ENCODE results near the gene TOR4A. TPM values are rescaled to one million over a fixed set of nuclear protein-coding genes. Genes with fewer than 3 reads are reported as not detected.

The TOR4A gene
- polyA plus RNA-seq, 1 donor = 18.4 TPM

DNA sequence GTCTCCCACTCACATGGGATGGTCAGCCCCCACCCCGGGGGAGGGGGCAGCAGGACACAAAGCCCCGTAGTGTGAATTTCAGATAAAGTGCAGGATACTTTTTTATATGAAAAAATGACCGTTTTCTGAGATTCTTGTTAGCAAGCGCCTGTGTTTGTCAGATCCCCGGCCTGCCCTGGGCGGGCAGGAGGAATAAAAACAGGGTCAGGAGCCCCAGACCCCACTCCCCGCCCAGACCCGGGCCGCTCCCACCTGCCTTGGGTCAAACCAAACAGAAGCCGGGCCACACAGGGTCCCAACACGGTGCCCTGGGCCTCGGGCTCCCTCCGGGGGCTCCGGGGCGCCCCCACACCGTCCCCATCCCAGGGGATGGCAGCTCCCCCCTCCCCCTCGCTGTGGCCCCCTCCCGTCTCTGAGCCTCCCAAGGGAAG, 38.1 kb downstream of the TOR4A start:
- no peaks in the 10 kb centered on the region for H3K27me3 ChIP-seq (ENCODE audit: control insufficient read depth, insufficient read depth, low read length)

DNA sequence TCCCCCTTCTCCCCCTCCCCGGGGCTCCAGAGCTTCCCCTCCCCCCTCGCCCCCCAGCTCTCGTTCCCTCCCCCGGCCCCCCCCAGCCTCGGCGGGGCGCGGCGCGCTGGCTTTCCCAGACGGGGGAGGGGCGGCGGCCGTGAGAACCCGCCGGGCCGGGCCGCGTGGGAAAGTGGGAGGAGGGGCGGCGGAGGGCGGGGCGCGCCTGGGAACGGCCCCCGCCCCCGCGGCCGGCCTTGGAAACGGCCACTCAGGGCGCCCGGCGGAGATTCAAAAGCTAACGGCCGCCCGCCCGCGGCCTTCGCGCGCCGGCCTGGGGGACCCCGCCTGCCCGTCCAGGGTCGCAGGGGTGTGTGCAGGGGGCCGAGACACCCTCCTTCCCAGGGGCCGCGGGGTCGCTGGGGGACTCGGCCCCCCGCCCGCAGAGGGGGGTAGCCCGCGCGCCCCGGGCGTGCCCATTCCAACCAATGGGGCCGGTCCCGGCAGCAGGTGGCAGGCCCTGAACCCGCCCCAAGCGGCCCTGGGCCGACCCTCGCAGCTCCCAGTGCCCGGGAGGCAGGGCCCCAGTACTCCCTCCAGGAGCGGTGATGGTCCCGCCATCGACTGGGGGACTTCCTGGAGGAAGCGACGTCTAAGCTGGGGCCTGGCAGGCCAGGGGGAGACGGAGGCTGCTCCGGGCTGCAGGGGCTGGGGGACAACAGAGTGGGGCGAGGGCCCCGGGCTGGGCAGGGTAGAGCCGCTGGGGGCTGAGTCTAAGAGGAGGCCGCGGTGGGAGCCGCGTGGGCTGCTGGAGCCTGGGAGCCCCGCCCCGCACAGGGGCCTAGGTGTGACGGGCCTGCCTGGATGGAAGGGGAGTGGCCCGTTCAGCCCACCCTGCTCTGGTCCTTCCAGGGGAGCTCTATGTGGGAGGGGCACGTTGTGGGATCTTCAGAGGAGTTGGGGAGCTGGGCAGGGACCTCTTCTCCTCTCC, 38.8 kb downstream of the TOR4A start:
- WGBS (ENCODE audit: insufficient coverage, low lambda C conversion rate) = no CpG with 5 or more reads among the region's 83 CpGs
- Histone ChIP-seq H3K9me3 (ENCODE audit: control insufficient read depth, low read depth, low read length) (peaks cover 7% of the 10 kb centered on the region), H3K36me3 (ENCODE audit: control insufficient read depth, insufficient read depth, low read length) (no peaks in the 10 kb centered on the region), H3K27ac (ENCODE audit: low read length) (peak overlapping the region; percentile 97), H3K4me3 (ENCODE audit: low read length) (peak overlapping the region; percentile 42), H3K4me1 (ENCODE audit: control insufficient read depth, insufficient read depth, low read length) (peaks cover 62% of the 10 kb centered on the region), H3K27me3 (ENCODE audit: control insufficient read depth, insufficient read depth, low read length) (no peaks in the 10 kb centered on the region)
- DNase-seq = peak in 1 of 2 donors; percentile 78

More for the DNA sequence above, 38.1 kb downstream of the TOR4A start:
- DNase-seq = no peak
- no CpG with 5 or more reads among the region's 18 CpGs for WGBS (ENCODE audit: insufficient coverage, low lambda C conversion rate)
- Histone ChIP-seq H3K4me1 (ENCODE audit: control insufficient read depth, insufficient read depth, low read length) (peaks cover 63% of the 10 kb centered on the region), H3K4me3 (ENCODE audit: low read length) (peak overlapping the region; percentile 23), H3K27ac (ENCODE audit: low read length) (peak overlapping the region; percentile 97), H3K36me3 (ENCODE audit: control insufficient read depth, insufficient read depth, low read length) (no peaks in the 10 kb centered on the region), H3K9me3 (ENCODE audit: control insufficient read depth, low read depth, low read length) (peaks cover 7% of the 10 kb centered on the region)

DNA sequence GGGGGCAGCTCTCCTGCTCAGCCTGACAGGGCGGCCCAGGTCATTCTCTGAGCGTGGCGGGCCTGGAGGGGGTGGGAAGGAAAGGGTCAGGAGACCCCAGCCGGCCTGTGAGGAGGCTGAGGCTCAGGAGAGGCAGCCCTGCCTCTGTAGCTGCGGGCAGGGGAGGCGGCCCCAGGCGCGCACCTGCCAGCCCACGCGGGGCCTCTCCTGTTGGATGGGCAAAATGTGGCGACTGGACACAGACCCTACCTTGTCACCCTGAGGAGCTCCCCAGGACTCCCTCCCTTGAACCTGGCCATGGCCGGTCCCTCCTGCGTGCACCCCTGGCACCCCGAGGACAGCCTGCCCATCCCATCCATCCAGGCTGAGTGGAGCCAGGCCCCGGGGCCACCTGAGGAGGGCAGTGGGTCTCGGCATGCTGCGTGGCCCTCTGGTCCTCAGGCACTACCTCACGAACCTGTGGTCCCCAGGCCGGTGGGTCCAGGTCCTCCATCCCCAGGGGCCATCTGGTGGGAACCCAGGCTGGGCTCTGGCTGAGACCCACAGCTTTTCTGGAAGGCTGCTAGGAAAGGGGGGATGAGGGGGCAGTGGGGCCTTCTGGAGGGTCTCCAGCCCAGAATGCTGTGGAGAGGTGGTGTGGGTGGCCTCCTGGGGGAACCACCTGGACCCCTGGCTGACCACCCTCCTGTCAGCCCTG, 39.6 kb downstream of the TOR4A start:
- Histone ChIP-seq H3K27ac (ENCODE audit: low read length) (peak overlapping the region; percentile 47), H3K36me3 (ENCODE audit: control insufficient read depth, insufficient read depth, low read length) (no peaks in the 10 kb centered on the region), H3K4me3 (ENCODE audit: low read length) (no peak overlapping the region), H3K9me3 (ENCODE audit: control insufficient read depth, low read depth, low read length) (peaks cover 4% of the 10 kb centered on the region), H3K4me1 (ENCODE audit: control insufficient read depth, insufficient read depth, low read length) (peaks cover 53% of the 10 kb centered on the region), H3K27me3 (ENCODE audit: control insufficient read depth, insufficient read depth, low read length) (no peaks in the 10 kb centered on the region)
- no CpG with 5 or more reads among the region's 19 CpGs for WGBS (ENCODE audit: insufficient coverage, low lambda C conversion rate)
- no peak for DNase-seq

DNA sequence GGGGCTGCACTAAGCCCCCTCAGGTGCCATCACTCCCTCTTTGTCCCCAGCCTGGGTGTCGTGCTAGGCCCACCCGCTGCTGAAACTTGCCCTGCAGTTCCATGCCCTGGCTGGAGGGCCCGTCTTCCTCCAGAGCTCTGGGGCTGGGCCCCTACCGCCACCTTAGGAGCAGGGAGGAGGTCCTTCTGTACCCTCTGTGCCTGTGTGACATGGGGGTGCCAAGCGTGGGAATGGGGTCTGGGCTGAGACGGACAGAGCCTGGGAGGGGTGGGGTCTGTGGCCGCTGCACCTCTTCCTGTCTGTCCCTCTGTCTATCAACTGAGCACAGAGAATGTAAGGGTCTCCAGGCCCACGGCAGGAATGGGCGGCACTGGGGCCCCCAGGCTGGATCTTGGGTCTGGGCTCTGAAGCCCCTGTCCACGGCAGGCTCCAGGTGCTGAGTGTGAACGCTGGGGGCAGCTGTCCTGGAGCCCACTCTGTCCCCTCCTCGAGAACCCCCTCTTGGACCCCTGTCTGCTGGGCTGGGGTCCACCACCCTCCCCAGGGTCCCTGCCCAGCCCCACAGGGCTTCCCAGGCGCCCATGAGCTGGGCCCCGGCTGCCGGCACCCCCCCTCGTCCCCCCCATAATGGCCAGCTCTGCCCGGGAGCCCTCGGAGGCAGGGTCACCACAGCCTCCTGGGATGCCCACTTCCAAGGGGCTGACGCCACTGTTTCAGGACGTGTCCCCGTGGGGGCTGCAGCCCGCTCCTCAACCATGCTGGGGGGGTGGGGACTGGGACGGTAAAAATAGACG, 40.4 kb downstream of the TOR4A start:
- Histone ChIP-seq H3K9me3 (ENCODE audit: control insufficient read depth, low read depth, low read length) (peaks cover 4% of the 10 kb centered on the region), H3K36me3 (ENCODE audit: control insufficient read depth, insufficient read depth, low read length) (no peaks in the 10 kb centered on the region), H3K27me3 (ENCODE audit: control insufficient read depth, insufficient read depth, low read length) (no peaks in the 10 kb centered on the region), H3K27ac (ENCODE audit: low read length) (no peak overlapping the region), H3K4me1 (ENCODE audit: control insufficient read depth, insufficient read depth, low read length) (peaks cover 46% of the 10 kb centered on the region), H3K4me3 (ENCODE audit: low read length) (no peak overlapping the region)
- WGBS (ENCODE audit: insufficient coverage, low lambda C conversion rate) = no CpG with 5 or more reads among the region's 24 CpGs
- DNase-seq = no peak

DNA sequence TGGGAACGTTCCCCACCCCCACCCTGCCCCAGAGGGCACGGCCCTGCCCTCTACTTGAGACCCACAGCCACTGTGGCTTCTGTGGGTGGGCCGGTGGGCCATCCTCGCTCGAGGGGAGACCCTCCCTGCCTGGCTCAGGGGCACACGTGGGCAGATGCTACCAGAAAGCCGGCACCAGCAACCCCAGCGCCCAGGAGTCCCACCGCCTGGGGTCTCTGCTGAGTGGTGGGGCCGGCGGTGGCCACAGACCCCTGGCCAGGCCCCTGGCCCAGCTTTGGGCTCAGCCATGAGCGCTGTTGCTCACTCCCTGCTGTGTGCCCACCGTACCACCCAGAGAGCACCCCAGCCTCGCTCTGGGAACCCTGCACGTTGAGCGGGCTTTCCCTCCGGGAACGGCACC, 41.1 kb downstream of the TOR4A start:
- no peaks in the 10 kb centered on the region for H3K36me3 ChIP-seq (ENCODE audit: control insufficient read depth, insufficient read depth, low read length)
- H3K27me3 ChIP-seq (ENCODE audit: control insufficient read depth, insufficient read depth, low read length) = no peaks in the 10 kb centered on the region
- no peak for DNase-seq
- H3K4me3 ChIP-seq (ENCODE audit: low read length) = no peak overlapping the region
- no peak overlapping the region for H3K27ac ChIP-seq (ENCODE audit: low read length)
- peaks cover 41% of the 10 kb centered on the region for H3K4me1 ChIP-seq (ENCODE audit: control insufficient read depth, insufficient read depth, low read length)
- no CpG with 5 or more reads among the region's 18 CpGs for WGBS (ENCODE audit: insufficient coverage, low lambda C conversion rate)
- H3K9me3 ChIP-seq (ENCODE audit: control insufficient read depth, low read depth, low read length) = peaks cover 7% of the 10 kb centered on the region

DNA sequence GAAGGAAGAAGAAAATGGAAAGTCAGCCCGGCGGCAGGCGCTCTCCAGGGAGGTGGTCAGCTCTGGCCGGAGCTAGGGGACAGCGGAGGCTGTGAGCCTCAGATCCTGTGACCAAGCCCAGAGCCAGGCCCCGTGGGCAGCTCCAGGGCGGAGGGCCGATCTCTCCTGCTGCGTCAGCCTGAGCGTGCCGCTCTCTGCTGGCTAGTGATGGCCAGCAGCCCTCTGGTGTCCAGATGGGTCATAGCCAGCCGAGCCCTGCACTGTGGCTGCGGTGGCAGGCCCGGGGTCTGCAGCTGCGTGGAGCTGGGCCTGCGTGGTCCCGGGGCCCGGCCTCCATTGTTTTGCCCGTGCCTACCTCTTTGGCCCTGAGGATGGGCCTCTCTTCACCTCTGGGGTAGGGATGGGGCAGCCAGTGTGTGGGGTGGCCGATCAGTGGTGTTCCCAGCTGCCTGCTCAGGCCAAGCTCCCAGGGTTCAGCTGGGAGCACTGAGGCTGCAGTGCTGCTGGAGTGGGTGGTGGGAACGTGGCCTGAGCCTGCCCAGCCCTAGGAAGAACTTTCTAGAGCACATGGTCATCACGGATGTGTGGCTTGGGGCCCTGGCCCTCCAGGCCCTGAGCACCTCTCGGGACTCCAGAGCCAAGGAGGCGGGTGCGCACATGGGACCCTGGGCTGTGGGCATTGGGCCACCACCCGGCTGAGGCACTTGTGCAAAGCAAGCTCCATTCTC, 41.6 kb downstream of the TOR4A start:
- Histone ChIP-seq H3K27me3 (ENCODE audit: control insufficient read depth, insufficient read depth, low read length) (no peaks in the 10 kb centered on the region), H3K27ac (ENCODE audit: low read length) (no peak overlapping the region), H3K4me3 (ENCODE audit: low read length) (no peak overlapping the region), H3K36me3 (ENCODE audit: control insufficient read depth, insufficient read depth, low read length) (no peaks in the 10 kb centered on the region), H3K4me1 (ENCODE audit: control insufficient read depth, insufficient read depth, low read length) (peaks cover 35% of the 10 kb centered on the region), H3K9me3 (ENCODE audit: control insufficient read depth, low read depth, low read length) (peaks cover 11% of the 10 kb centered on the region)
- WGBS (ENCODE audit: insufficient coverage, low lambda C conversion rate) = no CpG with 5 or more reads among the region's 26 CpGs
- DNase-seq = no peak

DNA sequence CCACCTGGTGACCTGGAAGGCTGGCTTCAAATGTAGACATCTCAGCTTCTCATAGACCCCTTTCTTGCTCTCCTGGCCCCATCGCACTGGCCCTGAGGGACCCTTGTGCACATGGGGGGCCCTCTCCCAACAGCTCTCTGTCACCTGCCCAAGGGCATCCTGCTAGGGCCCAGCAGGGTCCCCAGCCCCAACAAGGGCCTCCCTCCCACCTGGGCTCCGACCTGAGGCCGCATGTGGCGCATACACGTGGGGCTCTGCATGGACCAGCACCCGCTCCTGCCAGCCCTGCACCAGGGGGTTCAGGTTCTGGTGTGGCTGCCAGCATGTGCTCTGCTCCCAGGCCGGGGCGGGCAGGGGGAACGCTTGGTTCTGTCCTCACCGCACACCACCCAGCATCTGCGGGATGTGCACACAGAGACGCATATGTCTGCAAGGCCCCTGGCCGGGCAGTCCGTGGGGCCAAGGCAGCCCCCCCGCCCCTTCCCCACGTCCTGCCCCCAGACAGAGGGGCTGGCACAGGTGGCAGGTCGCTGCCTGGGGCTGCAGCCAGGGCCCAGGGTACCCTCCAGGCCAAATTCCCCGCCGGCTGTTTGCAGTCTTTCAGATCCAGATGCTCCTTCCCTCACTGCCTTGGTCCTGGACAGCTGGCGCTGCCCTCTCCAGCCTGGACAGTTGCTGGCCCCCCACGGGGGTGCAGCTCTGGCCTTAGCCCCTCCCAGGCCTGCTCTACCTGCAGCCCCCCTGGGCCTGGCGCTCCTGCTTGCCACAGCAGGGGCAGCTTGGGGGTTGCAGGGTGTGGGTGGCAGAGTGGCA, 42.4 kb downstream of the TOR4A start:
- DNase-seq = no peak
- H3K4me3 ChIP-seq (ENCODE audit: low read length) = no peak overlapping the region
- H3K27me3 ChIP-seq (ENCODE audit: control insufficient read depth, insufficient read depth, low read length) = no peaks in the 10 kb centered on the region
- peaks cover 28% of the 10 kb centered on the region for H3K4me1 ChIP-seq (ENCODE audit: control insufficient read depth, insufficient read depth, low read length)
- peaks cover 11% of the 10 kb centered on the region for H3K9me3 ChIP-seq (ENCODE audit: control insufficient read depth, low read depth, low read length)
- WGBS (ENCODE audit: insufficient coverage, low lambda C conversion rate) = no CpG with 5 or more reads among the region's 22 CpGs
- H3K27ac ChIP-seq (ENCODE audit: low read length) = no peak overlapping the region
- H3K36me3 ChIP-seq (ENCODE audit: control insufficient read depth, insufficient read depth, low read length) = no peaks in the 10 kb centered on the region

DNA sequence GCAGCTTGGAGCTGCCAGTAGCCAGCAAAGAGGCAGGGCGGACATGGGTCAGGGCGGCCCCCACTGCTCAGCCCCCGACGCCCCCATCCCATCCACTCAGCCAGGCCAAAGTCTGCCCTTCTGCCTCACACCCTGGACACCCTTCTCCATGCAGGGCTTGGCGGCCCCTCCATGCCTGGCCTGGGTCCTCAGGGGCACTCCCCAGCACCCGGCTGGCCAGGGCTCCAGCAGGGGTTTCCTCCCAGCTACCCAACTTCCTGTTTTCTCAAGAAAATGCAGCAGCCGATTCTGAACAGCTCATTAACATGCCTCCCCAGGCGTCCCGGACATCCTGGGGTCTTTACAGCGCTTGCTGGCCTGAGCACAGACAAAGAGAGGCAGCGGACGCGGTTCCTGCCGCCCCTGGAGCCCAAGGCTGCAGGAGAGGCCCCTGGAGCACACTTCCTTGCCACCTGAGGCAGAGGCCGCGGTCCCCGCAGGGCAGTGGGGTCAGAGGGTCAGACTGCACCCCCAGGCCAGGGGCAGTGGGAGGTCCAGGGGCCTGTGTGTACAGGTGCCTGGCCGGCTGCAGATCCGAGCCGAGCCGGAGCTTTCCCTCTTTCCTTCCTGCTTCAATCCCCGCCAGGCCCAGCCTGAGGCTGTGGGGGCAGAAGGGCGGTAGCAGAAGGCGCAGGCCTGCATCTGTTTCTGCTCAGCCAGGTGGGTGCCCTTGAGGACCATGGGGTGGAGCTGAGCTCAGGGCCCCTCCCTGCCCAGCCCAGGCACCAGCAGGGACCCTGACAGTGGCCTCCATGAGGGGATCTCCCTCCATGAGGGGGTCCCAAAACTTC, 43.2 kb downstream of the TOR4A start:
- Histone ChIP-seq H3K4me3 (ENCODE audit: low read length) (no peak overlapping the region), H3K27me3 (ENCODE audit: control insufficient read depth, insufficient read depth, low read length) (no peaks in the 10 kb centered on the region), H3K36me3 (ENCODE audit: control insufficient read depth, insufficient read depth, low read length) (no peaks in the 10 kb centered on the region), H3K9me3 (ENCODE audit: control insufficient read depth, low read depth, low read length) (peaks cover 7% of the 10 kb centered on the region), H3K27ac (ENCODE audit: low read length) (no peak overlapping the region), H3K4me1 (ENCODE audit: control insufficient read depth, insufficient read depth, low read length) (peaks cover 19% of the 10 kb centered on the region)
- no CpG with 5 or more reads among the region's 24 CpGs for WGBS (ENCODE audit: insufficient coverage, low lambda C conversion rate)
- DNase-seq = no peak
